MM.1S (cell line): ENCODE data around the gene CCDC107.
"Not testable (repeated sequence)": the region's sequence is repeated elsewhere in the genome, so short reads cannot be mapped to it uniquely, and the experiment has no call there.

Experiments used
- EZH2 ChIP-seq: fragments of 300-600 bp; sonication (generic); optimal IDR thresholded peaks from 2 replicates; pipeline ENCODE3; 2017; ENCODE audit warnings: low read depth, mild to moderate bottlenecking, antibody characterized with exemption, low read length, mixed read lengths
- TF ChIP-seq, protein P1 (sequence below): fragments of 300-600 bp; sonication (generic); IDR thresholded peaks from 2 replicates; pipeline ENCODE4 v1.5.1; 2016; ENCODE audit warnings: antibody characterized with exemption, low read length, mixed read lengths

DNA sequence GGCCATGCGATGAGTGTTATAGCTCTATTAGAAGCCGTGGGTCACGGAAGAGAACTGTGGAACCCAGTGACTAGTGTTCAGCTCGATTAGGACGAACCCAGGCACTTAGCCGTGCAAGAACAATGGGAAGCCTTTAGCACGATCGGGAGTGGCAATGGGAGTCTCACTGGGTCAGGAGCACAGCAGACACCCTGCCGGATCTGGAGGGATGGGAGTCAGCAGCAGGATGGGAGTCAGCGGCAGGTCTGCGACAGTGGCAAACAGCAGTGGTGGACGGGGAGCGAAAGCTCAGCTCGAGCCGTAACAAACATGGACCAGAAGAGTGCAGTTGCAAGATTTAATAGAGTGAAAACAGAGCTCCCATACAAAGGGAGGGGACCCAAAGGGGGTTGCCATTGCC is 17.7 kb upstream of the CCDC107 start:
- TF ChIP-seq, protein P1, sequence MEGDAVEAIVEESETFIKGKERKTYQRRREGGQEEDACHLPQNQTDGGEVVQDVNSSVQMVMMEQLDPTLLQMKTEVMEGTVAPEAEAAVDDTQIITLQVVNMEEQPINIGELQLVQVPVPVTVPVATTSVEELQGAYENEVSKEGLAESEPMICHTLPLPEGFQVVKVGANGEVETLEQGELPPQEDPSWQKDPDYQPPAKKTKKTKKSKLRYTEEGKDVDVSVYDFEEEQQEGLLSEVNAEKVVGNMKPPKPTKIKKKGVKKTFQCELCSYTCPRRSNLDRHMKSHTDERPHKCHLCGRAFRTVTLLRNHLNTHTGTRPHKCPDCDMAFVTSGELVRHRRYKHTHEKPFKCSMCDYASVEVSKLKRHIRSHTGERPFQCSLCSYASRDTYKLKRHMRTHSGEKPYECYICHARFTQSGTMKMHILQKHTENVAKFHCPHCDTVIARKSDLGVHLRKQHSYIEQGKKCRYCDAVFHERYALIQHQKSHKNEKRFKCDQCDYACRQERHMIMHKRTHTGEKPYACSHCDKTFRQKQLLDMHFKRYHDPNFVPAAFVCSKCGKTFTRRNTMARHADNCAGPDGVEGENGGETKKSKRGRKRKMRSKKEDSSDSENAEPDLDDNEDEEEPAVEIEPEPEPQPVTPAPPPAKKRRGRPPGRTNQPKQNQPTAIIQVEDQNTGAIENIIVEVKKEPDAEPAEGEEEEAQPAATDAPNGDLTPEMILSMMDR: not testable (repeated sequence)
- TF ChIP-seq EZH2: not testable (repeated sequence)
